NCI-H82 treated with DMSO at 0.1 percent for 48 hours (cell line): ENCODE measurements around the gene ABT1.
"Not testable (repeated sequence)": the region's sequence is repeated elsewhere in the genome, so short reads cannot be mapped to it uniquely, and the experiment has no call there.

Experiments
- DNase-seq: peaks from one replicate; lab custom pipeline; 2025; ENCODE audit not compliant: unreplicated experiment; lab: John Stamatoyannopoulos, UW

ABT1 gene

DNA sequence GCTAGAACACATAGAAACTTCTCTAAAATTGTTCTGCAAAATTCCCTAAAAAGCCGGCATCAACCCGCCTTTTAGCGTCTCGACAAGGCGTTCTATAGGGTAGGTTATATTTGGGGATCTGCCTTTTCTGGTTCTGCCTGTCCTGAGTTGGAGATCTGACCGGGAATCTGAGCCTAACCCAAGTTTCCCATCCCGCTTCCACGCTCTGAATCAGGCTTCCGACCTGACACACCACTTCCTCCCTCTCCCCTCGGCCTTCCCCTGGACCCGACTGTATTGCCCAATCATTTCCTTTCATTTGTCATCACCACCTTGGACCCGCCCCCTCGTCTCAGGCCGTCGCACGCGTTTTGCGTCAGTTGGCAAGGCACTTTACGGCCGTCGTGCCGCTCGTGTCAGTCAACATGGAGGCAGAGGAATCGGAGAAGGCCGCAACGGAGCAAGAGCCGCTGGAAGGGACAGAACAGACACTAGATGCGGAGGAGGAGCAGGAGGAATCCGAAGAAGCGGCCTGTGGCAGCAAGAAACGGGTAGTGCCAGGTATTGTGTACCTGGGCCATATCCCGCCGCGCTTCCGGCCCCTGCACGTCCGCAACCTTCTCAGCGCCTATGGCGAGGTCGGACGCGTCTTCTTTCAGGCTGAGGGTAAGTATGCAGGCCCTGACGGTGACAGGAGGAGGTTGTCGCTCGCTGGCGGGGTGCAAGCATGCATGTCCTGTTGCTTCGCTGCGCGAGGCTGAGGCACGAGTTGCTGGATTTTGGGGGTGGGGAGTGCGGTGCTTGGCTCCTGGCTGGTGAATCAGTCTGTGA, at the start of gene ABT1:
Gene ABT1 (plus strand): TSS at position 375 of the 810 bp plus-strand sequence. CDS start 30 bp downstream, at position 405.
- peak; percentile 98 for DNase-seq

DNA sequence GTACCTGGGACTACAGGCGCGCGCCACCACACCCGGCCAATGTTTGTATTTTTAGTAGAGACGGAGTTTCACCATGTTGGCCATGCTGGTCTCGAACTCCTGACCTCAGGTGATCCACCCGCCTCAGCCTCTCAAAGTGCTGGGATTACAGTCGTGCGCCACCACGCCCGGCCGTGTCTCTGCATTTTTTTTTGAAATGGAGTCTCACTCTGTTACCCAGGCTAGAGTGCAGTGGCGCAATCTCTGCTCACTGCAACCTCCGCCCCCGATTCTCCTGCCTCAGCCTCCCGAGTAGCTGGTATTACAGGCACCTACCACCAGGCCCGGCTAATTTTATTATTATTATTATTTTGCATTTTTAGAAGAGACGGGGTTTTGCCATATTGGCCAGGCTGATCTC, 49.4 kb upstream of the ABT1 start:
- DNase-seq: not testable (repeated sequence)

DNA sequence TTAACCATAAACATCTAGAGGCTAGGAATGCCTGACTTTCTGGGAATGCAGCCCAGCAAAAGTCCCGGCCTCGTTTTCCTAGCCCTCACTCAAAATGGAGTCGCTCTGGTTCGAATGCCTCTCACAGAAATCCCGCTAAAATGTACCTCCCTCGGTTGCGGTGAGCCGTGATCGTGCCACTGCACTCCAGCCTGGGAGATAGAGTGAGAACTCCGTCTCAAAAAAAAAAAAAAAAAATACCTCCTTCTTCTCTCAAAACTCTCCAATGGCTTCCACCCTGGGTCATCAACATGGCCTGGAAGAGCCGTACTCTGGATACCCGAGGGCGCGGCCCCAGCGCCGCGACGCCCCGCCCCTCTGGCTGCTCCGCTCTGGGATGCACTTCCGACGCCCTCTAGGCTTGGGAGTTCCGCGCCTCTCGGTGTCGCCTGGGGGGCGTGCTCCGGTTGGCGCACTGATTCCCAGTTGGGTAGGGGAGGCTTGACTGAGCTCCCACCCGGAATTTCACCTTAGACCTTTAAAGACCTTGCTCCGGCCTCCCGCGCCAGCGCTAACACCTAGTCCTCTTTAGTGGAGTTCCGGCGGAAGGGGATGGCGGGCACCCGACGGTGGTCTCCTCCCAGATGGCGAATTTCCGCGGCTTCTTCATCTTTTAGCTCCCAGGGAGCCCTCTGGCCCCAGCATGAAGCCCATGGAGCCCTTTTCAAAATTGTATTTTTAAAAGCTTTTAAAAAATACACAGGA, 46.3 kb upstream of the ABT1 start:
- DNase-seq: peak; percentile 63

DNA sequence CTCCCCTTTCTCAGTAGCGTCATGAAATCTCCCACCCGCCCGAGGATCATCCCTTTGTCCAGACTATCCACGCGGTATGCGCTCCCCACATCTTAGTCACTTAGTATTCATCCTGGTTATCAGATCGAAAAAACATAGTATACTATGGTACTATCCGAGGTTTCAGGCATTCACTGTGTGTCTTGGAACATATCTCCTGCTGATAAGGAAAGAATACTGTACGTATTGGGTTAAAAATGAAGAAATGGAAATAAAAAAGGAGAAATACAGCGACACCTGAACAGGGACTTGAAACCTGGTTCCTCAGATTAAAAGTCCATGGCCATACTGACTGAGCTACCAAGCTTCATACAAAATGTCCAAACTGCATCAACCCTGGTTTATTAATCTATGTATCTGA, 44.5 kb upstream of the ABT1 start:
- DNase-seq: no peak

DNA sequence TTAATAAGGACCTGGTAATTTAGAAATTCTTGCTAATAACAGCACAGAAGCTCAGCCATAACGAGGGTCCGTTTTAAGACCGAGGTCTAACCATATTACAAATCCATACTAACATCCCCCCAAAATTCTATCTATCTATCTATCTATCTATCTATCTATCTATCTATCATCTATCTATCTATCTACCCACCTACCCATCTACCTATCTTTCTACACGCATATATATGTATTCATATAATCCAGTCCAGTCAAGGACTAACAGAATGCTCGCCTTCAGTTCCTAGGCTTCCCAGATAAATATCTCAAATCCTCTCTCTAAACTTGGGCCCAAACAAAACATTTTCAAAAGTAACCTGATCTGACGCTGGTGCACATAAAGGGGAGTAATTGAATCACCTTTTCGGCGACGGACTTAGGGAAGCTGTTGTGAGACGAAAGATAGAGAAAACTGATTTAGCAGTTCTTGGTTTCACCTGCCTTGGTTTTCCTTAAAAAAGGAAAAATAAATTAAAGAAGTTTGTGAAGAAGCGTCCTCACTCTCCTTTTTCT, 44.0 kb upstream of the ABT1 start:
- DNase-seq: peak; percentile 54

DNA sequence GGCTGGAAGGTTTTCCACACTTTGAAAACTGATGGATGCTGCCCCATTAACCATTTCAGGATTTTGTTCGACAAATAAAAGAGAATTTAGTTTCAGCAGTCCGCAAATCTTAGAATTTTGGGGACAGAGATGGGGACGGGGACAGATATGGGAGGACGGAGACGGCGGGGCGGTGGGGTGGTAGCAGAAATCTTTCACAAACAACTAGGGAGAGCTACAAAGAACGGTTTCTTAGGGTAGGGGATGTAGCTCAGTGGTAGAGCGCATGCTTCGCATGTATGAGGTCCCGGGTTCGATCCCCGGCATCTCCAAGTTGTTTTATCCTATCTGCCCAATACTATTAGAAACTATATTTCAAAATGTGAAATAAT, 43.5 kb upstream of the ABT1 start:
- DNase-seq: peak; percentile 84

DNA sequence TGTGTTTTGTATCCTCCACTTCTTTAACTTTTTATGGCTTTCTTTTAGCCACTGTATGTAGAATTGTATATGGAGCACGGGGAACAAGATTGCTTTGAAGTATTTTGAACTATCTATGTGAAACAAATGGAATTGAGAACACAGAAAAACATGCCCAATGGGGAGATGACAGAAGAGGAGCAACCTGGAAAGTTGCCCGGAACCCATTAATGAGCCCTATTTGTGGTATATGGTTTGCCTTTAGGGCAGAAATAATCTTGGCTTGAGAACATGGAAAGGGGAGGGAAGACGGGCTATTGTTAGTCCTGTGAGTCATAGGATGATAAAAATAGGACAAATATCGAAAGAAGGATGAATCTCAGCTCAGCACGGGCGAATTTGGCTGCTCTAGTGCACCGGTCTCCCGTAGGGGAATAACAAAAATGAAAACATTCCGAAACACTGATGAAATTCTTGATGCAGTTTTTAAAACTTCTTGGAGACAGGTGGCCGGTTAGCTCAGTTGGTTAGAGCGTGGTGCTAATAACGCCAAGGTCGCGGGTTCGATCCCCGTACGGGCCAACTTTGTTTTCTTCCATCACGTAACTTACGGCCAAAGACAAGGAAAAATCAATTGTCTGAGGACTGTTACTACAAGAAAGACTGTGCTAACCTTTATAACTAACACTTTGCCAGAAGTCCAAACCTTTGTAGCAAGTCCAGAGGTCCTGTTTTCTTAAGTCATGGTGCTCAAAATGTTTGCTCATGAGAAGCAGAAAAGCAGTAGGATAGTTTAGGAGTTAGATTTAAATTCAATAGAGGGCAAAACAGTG, 42.9 kb upstream of the ABT1 start:
- peak; percentile 87 for DNase-seq

DNA sequence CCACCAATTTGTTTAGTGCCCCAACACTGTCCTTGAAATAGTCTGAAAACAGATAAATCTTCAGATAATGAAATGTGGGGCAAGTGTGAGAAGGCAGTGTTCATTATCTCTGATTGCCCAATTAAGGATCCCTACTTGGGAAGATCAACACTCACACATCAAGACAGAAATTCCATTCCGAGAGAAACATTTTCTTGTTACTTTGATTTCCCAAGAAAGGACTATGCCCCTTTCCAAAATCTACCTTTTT, 42.4 kb upstream of the ABT1 start:
- peak; percentile 70 for DNase-seq

DNA sequence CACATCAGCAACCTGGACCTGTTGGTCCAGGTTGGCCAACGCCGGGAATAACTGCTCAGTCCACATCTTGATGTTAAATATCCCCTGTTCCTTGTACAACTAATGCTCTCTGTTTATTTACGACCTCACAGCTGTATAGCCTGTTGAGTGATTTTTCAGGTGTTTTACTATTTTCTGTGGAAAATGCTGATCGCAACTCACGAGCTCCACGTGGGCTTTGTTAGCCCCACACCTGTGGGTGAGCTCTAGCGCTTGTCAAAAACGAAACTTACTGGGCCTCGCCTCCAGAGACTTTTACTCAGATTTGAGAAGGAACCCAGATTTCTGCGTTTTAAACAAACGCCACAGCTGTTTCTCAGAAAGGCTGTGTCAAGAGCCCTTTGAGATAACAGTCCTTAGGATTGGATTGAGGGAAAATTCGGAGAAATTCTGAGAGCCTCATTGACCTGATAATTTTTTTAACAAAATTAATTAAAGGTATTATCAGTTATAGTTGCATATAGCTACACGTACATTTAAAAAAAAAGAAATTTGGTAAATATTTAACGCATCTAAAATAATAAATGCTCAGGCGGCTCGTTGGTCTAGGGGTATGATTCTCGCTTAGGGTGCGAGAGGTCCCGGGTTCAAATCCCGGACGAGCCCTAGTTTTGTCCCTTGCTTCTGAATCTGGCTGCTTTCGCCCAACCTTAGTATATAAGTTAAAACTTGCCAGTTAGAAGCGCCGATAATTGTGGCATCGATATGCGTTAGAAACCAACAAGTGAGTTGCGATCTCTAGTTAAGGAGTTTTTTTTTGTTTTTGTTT, 41.9 kb upstream of the ABT1 start:
- peak; percentile 56 for DNase-seq

DNA sequence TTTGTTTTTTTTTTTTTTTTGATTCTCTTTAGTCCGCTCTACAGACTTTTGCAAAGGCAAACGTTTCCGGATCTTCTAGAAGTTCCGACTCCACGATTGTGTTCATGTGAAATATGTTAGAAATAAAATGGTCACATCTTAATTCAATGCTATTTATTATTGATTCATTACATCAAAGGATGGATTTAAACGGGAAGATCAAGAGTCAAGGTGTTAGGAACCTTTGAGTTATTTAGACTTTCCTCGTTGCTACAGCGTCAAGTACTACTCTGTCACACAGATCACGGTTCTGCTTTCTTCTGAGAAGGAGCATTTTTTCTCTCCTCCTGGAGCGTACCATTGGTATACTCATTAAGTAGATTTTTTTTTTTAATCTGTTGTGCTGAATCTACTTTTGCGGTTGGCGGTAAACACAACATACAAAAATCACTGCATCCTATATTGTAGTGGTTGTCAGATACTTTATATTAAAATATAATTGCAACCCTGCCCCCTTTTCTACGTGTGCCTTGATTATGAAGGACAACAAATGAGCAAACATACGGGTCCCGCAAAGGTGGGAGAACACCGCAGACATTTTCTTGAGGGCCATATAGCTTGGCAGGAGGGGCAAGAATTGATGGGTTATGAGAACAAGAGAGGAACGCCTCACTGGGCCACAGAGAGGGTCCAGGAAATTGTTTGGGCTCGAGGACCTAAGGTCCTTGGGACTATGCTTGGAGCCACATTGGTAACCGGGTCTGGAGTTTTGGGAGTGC, 41.1 kb upstream of the ABT1 start:
- DNase-seq: peak; percentile 34

DNA sequence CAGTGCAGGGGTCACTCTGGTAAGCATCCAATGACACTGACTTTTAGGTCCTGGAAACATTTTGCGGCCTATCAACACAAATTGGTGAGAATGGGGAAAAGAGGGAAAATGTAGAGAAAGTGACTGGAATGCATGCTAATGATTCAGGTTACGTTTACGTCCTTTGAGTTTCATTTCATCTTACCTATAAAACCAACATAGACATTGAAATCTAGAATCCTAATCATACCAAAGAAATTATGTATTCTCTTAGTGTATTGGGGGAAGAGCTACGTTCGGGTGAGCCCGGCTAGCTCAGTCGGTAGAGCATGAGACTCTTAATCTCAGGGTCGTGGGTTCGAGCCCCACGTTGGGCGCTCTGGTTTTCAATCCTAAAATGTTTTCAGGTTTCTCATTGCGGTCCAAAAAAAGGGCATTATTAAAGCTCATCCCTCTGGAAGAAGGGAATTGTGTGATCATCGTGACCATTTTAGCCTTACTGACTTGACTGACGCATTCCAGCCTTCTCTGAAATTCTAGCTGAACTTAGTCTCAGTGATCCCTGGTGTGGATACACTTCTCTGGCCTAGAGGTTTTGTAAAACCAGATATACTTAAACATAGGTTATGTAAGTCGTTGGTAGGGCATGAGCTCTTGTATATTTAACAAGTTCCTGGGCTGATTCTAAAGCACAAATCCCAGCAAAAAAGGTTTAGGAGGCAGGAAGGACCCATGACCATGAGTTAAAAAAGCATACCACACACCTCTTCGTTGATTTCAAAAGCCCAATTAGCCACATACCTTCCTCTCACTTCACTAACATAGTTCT, 40.3 kb upstream of the ABT1 start:
- DNase-seq: peak; percentile 79

DNA sequence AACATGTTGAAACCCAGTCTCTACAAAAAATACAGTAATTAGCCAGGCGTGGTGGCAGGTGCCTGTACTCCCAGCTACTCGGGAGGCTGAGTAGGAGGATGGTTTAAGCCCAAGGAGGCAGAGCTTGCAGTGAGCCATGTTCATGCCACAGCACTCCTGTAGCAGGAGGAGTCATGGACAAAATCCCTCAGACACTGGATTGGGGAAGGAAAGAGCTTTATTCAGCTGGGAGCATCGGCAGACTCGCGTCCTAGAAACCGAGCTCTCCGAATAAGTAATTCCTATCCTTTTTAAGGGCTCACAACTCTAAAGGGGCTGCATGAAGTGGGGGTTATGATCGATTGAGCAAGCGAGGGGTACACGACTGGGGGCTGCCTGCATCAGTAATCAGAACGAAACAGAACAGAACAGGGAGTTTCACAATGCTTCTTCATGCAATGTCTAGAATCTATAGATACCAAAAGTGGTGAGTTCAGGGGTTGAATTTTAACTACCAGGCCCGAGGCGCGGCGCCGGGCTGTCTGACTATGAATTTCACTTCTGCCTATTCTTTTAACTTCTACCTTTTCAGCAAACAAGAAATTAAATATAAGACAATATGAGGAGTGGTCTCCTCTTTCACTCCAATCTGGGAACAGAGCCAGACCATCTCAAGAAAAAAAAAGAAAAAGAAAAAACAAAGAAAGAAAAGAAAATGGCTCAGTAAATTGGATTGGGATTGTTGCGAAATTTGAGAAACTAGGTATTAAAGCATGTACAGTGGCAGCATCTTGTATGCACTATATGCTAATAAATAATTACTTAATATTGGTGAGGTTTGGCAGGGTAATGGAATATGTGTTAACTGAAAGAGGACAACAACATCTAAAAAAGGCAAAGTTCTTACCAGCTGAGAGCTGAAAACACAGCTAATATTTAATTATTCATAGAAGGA, 35.0 kb upstream of the ABT1 start:
- no peak for DNase-seq

DNA sequence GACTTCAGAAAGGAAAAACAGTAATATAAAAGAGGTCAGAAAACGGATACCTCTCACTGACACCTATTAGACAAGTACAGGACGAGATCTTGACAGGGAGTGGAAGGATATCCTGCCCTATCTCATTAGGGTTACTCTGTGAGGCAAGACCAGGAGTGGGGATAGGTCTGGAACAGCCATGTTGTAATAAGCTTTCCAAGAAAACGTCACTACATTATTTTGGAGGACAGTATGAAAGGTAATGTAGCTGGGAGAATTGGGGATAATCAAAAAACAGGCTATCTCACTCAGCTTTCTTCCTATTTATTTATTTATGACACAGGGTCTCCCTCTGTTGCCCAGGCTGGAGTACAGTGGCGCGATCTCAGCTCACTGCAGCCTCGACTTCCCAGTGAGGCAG, 33.3 kb upstream of the ABT1 start:
- no peak for DNase-seq

DNA sequence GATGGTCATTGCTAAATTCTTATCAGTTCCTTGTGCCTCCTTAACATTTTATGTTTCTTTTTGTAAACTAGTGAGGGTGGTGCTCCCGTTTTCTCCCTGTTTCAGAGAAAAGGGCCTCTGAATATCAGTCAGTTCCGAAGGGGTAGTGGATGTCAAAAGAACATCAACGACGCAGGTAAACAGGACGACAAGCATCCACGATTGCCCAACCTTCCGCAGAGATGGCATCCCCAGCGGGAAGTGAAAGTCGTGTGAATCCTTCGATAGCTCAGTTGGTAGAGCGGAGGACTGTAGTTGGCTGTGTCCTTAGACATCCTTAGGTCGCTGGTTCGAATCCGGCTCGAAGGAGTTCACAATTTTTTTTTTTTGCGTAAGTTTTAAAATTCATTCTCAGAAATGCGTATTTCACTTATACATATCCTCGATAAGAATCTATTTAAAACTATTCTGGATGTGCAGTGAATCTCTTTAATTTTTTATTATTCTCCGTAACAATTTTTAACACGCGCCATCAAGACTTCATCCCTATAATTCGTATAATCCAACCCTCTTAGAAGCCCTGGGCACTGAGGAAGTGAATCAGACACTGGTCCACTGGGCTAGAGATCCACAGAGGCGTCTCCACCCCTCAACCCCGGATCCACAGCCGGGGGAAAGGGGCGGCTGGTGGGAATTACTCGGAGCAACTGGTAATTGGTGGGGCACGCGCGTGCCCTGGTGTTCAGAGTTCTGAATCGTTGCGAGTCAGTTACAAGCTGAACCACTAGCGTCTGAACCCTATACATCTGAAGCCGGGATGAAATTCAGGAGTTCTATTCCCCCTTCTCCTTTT, 27.9 kb upstream of the ABT1 start:
- peak; percentile 82 for DNase-seq

DNA sequence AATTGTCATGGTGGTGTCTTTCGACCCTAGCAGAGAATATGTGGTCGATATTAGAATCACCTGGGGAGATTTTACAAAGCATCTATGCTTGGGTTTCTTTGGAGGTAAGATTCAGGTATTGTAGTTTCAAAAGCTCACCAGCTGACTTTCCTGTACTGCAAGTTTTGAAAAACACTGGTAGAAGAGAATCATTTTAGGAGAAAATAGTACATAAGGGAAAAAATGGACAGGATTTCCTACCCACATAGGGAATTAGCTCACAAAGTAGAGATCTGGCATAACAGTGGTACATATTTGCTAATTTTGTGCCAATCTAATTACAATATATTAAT, 27.4 kb upstream of the ABT1 start:
- DNase-seq: no peak

DNA sequence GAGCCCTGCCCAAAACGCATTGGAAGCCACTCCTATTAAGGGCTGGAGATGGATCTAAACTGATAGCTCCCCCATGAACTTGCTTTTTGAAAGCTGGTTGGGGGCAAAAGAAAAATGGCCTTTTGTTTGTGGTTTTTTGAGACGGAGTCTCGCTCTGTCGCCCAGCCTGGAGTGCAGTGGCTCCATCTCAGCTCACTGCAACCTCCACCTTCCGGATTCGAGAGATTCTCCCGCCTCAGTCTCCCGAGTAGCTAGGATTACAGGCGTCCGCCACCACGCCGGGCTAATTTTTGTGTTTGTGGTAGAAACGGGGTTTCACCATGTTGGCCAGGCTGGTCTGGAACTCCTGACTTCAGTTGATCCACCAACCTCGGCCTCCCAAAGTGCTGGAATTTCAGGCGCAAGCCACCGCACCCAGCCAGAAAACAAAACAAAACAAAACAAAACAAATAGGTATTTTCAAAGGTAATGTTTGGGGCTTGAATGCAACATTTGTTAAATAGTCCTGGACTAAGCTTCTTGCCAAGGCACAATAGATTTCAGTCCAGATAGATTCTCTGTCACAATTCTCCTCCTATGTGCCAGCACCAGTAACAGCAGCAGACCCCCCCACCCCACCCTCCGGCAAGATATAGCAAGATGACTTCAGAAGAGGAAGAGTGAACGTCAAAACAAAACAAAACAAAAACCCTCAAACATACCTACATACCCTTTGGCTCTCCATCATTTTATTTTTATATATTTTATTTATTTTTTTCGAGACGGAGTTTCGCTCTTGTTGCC, 26.5 kb upstream of the ABT1 start:
- no peak for DNase-seq
